ENCODE measurements around the gene CDK18. TPM values are rescaled to one million over a fixed set of nuclear protein-coding genes. Genes with fewer than 3 reads are reported as not detected.

The CDK18 gene
- total and polyA plus RNA-seq, 2 of the 8 experiments (the other 6 are each of a cell fraction or from before 2014, with no cell fraction given): 31.2 to 44.0 TPM

- no peak for TF ChIP-seq CHD7 (IDR thresholded peaks at IDR 0.05; ENCODE audit: insufficient replicate concordance, low read length)
Measured at GRCh38 chr1:205488074-205488723, 16.3 kb upstream of the CDK18 start (continued).
